ENCODE results near the gene KLHDC9.

The KLHDC9 gene, protein sequence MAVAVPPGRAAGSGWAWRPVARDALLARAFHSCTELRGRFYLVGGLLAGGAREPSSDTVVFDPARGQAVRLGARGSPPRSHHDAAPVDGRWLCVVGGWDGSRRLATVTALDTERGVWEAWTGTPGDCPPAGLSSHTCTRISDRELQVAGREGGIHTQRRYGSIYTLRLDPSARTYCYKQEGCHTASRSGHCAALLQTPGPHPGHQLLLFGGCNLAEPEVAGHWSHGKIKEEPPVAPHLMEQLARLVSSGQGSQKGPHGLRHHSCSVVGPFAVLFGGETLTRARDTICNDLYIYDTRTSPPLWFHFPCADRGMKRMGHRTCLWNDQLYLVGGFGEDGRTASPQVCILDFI

DNA sequence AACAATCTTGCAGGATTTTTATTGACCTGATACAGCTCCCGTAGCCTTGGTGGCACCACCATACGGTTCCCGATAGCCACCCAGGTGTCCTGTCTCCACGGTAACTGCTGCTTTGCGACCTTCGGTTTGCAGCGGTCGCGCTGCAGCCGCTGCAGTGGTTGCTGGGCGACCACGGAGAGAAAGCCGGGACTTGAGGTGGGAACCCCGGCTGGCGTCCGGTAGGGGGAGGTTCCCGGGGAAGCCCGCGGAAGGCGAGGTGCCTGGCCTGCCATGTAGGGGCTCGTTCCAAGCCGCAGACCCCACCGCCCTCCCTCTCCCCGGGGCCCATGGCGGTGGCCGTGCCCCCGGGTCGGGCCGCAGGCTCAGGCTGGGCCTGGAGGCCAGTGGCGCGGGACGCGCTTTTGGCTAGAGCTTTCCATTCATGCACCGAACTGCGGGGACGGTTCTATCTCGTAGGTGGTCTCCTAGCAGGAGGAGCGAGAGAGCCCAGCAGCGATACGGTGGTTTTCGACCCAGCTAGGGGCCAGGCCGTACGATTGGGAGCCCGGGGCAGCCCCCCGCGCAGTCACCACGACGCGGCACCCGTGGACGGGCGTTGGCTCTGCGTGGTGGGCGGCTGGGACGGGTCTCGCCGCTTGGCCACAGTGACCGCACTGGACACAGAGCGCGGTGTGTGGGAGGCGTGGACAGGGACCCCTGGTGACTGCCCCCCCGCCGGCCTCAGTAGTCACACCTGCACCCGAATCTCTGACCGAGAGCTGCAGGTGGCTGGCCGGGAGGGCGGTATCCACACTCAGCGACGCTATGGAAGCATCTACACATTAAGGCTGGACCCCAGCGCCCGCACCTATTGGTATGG is at the start of gene KLHDC9:
TSS of gene KLHDC9 (plus strand) at position 152 of the 859 bp plus-strand sequence. CDS start at position 327, 175 bp downstream.
- peak; percentile 82 for DNase-seq (ENCODE audit: low spot score)
- POLR2A ChIA-PET (ENCODE audit: low non-redundant PET) = interaction anchor here (0.6 kb wide), 1 partner anchor 103 kb away, joined by 5 read pairs; no protein-coding TSS in a partner anchor
- TF ChIP-seq, protein P1, sequence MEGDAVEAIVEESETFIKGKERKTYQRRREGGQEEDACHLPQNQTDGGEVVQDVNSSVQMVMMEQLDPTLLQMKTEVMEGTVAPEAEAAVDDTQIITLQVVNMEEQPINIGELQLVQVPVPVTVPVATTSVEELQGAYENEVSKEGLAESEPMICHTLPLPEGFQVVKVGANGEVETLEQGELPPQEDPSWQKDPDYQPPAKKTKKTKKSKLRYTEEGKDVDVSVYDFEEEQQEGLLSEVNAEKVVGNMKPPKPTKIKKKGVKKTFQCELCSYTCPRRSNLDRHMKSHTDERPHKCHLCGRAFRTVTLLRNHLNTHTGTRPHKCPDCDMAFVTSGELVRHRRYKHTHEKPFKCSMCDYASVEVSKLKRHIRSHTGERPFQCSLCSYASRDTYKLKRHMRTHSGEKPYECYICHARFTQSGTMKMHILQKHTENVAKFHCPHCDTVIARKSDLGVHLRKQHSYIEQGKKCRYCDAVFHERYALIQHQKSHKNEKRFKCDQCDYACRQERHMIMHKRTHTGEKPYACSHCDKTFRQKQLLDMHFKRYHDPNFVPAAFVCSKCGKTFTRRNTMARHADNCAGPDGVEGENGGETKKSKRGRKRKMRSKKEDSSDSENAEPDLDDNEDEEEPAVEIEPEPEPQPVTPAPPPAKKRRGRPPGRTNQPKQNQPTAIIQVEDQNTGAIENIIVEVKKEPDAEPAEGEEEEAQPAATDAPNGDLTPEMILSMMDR (conservative IDR thresholded peaks at IDR 0.05; ENCODE audit: low read depth) = no peak
- CTCF ChIA-PET = interaction anchor here (0.6 to 4.3 kb wide), 15 partner anchors 10 to 125 kb away, joined by 3 to 75 read pairs (median 4); partner anchors contain the start of genes ARHGAP30, F11R, TSTD1 and USF1
- peak within 1 kb of the TSS; percentile 80 for H3K27ac ChIP-seq

DNA sequence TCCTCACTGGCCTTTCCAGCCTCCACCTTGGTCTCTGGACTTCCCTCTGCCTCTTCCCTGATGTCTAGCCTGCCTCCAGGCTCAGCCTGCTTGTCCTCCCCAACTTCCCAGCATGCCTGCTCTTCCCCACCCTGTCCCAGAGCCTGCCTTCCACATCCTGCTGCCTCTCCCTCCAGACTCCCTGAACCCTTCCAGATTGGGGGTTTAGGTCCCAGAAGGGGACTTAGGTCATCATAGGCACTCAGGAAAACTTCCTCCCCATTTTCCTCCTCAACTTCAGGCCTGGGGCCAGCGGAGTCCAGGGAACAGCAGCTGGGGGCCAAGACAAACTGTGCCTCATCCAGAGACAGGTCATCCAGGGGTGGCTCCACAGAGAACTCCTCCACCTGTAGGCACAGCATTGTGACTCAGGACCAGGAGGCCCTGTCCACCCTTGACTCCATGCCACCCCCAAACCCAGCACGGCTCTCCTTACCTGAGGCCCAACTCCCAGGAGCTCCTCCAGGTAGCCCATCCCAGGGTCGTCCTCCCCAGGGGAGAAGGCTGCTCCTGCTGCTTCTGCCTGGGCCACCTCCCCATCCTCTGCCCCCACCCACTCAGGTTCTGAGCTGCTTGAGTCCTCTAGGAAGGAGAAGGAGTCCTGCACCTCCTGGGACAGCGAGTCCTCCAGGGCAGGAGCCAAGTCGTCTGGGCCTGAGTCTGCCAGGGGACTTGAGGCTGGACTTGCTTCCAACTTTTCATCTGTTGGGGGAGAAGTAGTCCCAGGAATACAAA is 49.0 kb upstream of the KLHDC9 start:
- TF ChIP-seq, protein P1 (conservative IDR thresholded peaks at IDR 0.05; ENCODE audit: low read depth) = no peak
- POLR2A ChIA-PET (ENCODE audit: low non-redundant PET) = no interaction called here
- H3K27ac ChIP-seq = no peak overlapping the region
- CTCF ChIA-PET = no interaction called here
- DNase-seq (ENCODE audit: low spot score) = no peak

DNA sequence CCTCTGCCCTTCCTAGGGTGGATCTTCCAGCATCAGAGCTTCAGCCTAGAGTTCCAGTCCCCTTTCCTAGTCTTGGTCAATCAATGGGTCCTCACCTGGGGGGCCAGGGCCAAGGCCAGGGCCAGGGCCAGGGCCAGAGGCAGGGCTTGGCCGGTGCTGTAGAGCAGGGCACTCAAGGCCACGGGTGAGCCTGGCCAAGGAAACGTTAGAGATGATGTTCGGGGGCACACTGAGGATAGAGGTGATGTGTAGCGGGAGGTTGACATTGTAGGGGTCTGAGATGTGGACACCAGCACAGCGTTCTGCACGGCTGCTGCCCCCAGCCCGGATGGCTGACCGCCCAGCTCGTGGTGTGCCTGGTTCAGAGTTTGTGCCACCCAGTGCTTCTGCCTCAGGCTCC is 46.9 kb upstream of the KLHDC9 start:
- no peak for DNase-seq (ENCODE audit: low spot score)
- TF ChIP-seq, protein P1 (conservative IDR thresholded peaks at IDR 0.05; ENCODE audit: low read depth) = no peak
- ChIA-PET POLR2A (ENCODE audit: low non-redundant PET) (no interaction called here), CTCF (interaction anchor here (0.6 kb wide), 2 partner anchors 169 to 951 kb away, joined by 3 to 4 read pairs; no protein-coding TSS in a partner anchor)
- no peak overlapping the region for H3K27ac ChIP-seq

DNA sequence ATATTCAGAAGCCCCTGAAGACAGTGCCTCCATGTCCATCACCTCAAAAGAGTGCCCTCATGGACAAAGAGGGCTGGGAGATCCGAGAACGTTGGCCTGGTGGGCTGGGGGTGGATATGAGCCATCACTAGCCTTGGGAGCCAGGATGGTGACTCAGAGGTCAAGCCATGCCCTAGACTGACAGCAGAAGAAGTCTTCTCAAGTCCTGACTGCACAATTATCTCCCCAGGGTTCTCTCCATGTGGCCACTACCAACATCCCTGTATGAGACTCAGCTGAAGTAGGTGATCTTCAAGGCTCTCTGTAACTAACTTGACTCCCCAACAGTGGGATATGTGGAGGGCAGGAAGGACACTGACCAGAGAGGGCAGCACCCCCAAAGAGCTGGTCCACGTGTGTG is 45.3 kb upstream of the KLHDC9 start:
- POLR2A ChIA-PET (ENCODE audit: low non-redundant PET) = no interaction called here
- CTCF ChIA-PET = interaction anchor here (0.6 kb wide), 1 partner anchor 42 kb away, joined by 3 read pairs; no protein-coding TSS in a partner anchor
- DNase-seq (ENCODE audit: low spot score) = no peak
- TF ChIP-seq, protein P1 (conservative IDR thresholded peaks at IDR 0.05; ENCODE audit: low read depth) = no peak
- H3K27ac ChIP-seq = no peak overlapping the region

DNA sequence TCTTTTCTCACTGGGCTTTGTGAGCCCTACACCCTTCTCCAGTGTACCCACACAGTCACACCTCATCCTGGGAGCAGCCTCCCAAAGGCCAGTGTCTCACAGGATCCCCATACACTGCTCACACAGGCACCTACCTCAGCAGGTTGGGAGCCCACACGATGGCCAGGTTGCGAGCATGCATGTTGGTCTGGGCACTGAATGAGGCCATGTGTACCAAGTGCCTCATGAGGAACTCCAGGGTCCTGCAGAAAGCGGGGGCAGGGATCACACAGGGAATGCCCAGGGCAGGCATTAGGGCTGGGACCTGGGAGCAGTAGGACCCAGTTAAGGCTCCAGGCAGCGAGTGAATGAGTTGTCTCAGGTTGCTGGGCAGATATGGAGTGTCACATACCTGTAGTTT is 43.9 kb upstream of the KLHDC9 start:
- ChIA-PET POLR2A (ENCODE audit: low non-redundant PET) (no interaction called here), CTCF (no interaction called here)
- no peak overlapping the region for H3K27ac ChIP-seq
- TF ChIP-seq, protein P1 (conservative IDR thresholded peaks at IDR 0.05; ENCODE audit: low read depth) = no peak
- no peak for DNase-seq (ENCODE audit: low spot score)

DNA sequence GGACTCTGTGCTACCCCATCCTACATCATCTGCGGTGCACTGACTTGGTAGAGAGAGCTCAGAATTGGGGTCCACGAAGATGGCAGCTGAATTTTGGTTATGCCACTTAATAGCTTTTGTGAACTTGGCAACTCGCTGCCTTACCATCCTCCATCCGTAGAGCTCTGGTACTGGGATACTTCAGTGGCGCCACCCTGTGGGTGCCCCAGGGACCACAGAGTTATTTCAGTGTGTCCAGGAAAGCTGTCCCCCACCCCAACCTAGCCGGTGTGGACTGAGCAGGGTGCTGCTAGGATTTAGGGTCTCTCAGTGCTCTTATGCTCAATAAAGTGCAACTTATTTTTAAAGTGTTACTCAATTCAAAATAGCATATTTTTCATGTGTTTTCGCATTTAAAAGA is 43.4 kb upstream of the KLHDC9 start:
- DNase-seq (ENCODE audit: low spot score) = no peak
- POLR2A ChIA-PET (ENCODE audit: low non-redundant PET) = no interaction called here
- TF ChIP-seq, protein P1 (conservative IDR thresholded peaks at IDR 0.05; ENCODE audit: low read depth) = no peak
- H3K27ac ChIP-seq = no peak overlapping the region
- CTCF ChIA-PET = no interaction called here
